HepG2 (cell line): ENCODE data around the gene EXOSC6.

Source experiments
- PAWR ChIP-seq: sonication (generic); formaldehyde crosslinking; IDR thresholded peaks from 2 replicates; pipeline ENCODE4 v1.4.0; 2020; ENCODE audit warnings: missing genetic modification reagents, mild to moderate bottlenecking, borderline replicate concordance
- RBAK ChIP-seq: sonication (generic); formaldehyde crosslinking; IDR thresholded peaks from 2 replicates; pipeline ENCODE4 v1.5.1; 2020; ENCODE audit warnings: mild to moderate bottlenecking, missing genetic modification reagents
- U2AF2 ChIP-seq: fragments of 200-400 bp; formaldehyde crosslinking; IDR thresholded peaks from 2 replicates; pipeline ENCODE4 v1.6.1; 2017; ENCODE audit warnings: low read depth, mild to moderate bottlenecking, low read length
- TF ChIP-seq, protein P1 (sequence below): sonication (generic); formaldehyde crosslinking; IDR thresholded peaks from 2 replicates; pipeline ENCODE4 v1.8.0; 2022; ENCODE audit warnings: missing genetic modification reagents, low read depth, mild to moderate bottlenecking, borderline replicate concordance
- TF ChIP-seq, protein P2 (sequence below): sonication (generic); formaldehyde crosslinking; IDR thresholded peaks from 2 replicates; pipeline ENCODE4 v1.4.0; 2020; ENCODE audit warnings: low read depth, missing genetic modification reagents

GRCh38 chr16:70255574-70255973 lies 3.8 kb upstream of the EXOSC6 start:
- TF ChIP-seq PAWR (CRISPR knock-in tag), result no peak
- TF ChIP-seq, protein P1, sequence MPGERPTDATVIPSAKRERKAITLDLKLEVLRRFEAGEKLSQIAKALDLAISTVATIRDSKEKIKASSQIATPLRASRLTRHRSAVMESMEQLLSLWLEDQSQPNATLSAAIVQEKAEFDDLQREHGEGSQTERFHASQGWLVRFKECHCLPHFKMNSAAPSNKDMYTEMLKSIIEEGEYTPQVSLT (CRISPR knock-in tag), result no peak
- no peak for TF ChIP-seq RBAK (CRISPR knock-in tag)
- no peak for TF ChIP-seq U2AF2
- TF ChIP-seq, protein P2, sequence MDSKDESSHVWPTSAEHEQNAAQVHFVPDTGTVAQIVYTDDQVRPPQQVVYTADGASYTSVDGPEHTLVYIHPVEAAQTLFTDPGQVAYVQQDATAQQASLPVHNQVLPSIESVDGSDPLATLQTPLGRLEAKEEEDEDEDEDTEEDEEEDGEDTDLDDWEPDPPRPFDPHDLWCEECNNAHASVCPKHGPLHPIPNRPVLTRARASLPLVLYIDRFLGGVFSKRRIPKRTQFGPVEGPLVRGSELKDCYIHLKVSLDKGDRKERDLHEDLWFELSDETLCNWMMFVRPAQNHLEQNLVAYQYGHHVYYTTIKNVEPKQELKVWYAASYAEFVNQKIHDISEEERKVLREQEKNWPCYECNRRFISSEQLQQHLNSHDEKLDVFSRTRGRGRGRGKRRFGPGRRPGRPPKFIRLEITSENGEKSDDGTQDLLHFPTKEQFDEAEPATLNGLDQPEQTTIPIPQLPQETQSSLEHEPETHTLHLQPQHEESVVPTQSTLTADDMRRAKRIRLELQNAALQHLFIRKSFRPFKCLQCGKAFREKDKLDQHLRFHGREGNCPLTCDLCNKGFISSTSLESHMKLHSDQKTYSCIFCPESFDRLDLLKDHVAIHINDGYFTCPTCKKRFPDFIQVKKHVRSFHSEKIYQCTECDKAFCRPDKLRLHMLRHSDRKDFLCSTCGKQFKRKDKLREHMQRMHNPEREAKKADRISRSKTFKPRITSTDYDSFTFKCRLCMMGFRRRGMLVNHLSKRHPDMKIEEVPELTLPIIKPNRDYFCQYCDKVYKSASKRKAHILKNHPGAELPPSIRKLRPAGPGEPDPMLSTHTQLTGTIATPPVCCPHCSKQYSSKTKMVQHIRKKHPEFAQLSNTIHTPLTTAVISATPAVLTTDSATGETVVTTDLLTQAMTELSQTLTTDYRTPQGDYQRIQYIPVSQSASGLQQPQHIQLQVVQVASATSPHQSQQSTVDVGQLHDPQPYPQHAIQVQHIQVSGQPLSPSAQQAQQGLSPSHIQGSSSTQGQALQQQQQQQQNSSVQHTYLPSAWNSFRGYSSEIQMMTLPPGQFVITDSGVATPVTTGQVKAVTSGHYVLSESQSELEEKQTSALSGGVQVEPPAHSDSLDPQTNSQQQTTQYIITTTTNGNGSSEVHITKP (CRISPR knock-in tag), result no peak
